Neural progenitor cell (in vitro differentiated cells): ENCODE results near the gene MARS2. TPM values are rescaled to one million over a fixed set of nuclear protein-coding genes. Genes with fewer than 3 reads are reported as not detected.
"Not testable (repeated sequence)": the region's sequence is repeated elsewhere in the genome, so short reads cannot be mapped to it uniquely, and the experiment has no call there.

Experiments used
- DNase-seq: peaks from one replicate; pipeline ENCODE4 v3.0.0-alpha.2; 2016; ENCODE audit warnings: low spot score
- H2AFZ ChIP-seq: fragments of 200-600 bp; sonication (generic); replicated peaks from 2 replicates; pipeline ENCODE4 v1.6.1; 2016; ENCODE audit warnings: antibody characterized with exemption
- H3F3A ChIP-seq: fragments of 200-600 bp; sonication (generic); 2 replicates; pipeline ENCODE4 v1.6.1; 2016; ENCODE audit warnings: antibody characterized with exemption, low read depth
- H3K27ac ChIP-seq: fragments of 200-600 bp; sonication (generic); 2 replicates; pipeline ENCODE4 v1.5.1; 2016; ENCODE audit warnings: mild to moderate bottlenecking
- H3K27me3 ChIP-seq: fragments of 200-600 bp; sonication (generic); 2 replicates; pipeline ENCODE4 v1.6.1; 2016; ENCODE audit warnings: mild to moderate bottlenecking, moderate library complexity
- H3K36me3 ChIP-seq: fragments of 200-600 bp; sonication (generic); 2 replicates; pipeline ENCODE4 v1.5.1; 2016
- H3K4me1 ChIP-seq: fragments of 200-600 bp; sonication (generic); 2 replicates; pipeline ENCODE4 v1.6.1; 2016; ENCODE audit warnings: mixed run types
- H3K4me2 ChIP-seq: fragments of 200-600 bp; sonication (generic); 2 replicates; pipeline ENCODE4 v1.6.1; 2016
- H3K4me3 ChIP-seq: fragments of 200-600 bp; sonication (generic); 2 replicates; pipeline ENCODE4 v1.5.1; 2016
- H3K79me2 ChIP-seq: fragments of 200-600 bp; sonication (generic); 2 replicates; pipeline ENCODE4 v1.6.1; 2016; ENCODE audit warnings: low read depth
- H3K9ac ChIP-seq: fragments of 200-600 bp; sonication (generic); 2 replicates; pipeline ENCODE4 v1.6.1; 2016
- H3K9me3 ChIP-seq: fragments of 200-600 bp; sonication (generic); 2 replicates; pipeline ENCODE4 v1.5.1; 2016; ENCODE audit warnings: low read depth
- H4K20me1 ChIP-seq: fragments of 200-600 bp; sonication (generic); 2 replicates; pipeline ENCODE4 v1.6.1; 2016; ENCODE audit warnings: low read depth
- H3K27ac Mint-ChIP-seq: 3 replicates; pipeline ENCODE4 v1.8.0; 2021; ENCODE audit warnings: mixed read lengths
- H3K27me3 Mint-ChIP-seq: 2 replicates; pipeline ENCODE4 v1.8.0; 2022; ENCODE audit warnings: low read depth, mild to moderate bottlenecking, inconsistent platforms, moderate library complexity, mixed read lengths; ENCODE audit not compliant: insufficient read depth
- H3K36me3 Mint-ChIP-seq: 3 replicates; pipeline ENCODE4 v1.8.0; 2021; ENCODE audit warnings: mixed read lengths
- H3K4me1 Mint-ChIP-seq: 3 replicates; pipeline ENCODE4 v1.8.0; 2021; ENCODE audit warnings: mixed read lengths
- H3K4me3 Mint-ChIP-seq: 3 replicates; pipeline ENCODE4 v1.8.0; 2021; ENCODE audit warnings: mild to moderate bottlenecking, moderate library complexity, mixed read lengths
- H3K9me3 Mint-ChIP-seq: 3 replicates; pipeline ENCODE4 v1.8.0; 2020; ENCODE audit warnings: mixed read lengths
- CTCF ChIP-seq: fragments of 200-600 bp; sonication (generic); IDR thresholded peaks from 2 replicates; pipeline ENCODE4 v1.5.1; 2017; ENCODE audit warnings: antibody characterized with exemption, mild to moderate bottlenecking
- EZH2 ChIP-seq: fragments of 200-600 bp; sonication (generic); IDR thresholded peaks from 2 replicates; pipeline ENCODE4 v1.6.1; 2017; ENCODE audit warnings: antibody characterized with exemption, mild to moderate bottlenecking, moderate library complexity
- EZH2phosphoT487 ChIP-seq: fragments of 200-600 bp; sonication (generic); IDR thresholded peaks from 2 replicates; pipeline ENCODE4 v1.6.1; 2017; ENCODE audit warnings: antibody characterized with exemption
- total RNA-seq: library from RNA; depleted of rRNA; stranded (reverse); fragments of >200 nt; gene quantifications from 2 replicates; pipeline ENCODE4 v1.2.3, GENCODE V29; 2015; ENCODE audit warnings: low replicate concordance

The MARS2 gene
- total RNA-seq, 1 donor from 2014 or later: 5.7 TPM

GRCh38 chr2:197677056-197677455, 28.1 kb upstream of the MARS2 start:
- Histone ChIP-seq H4K20me1 (no peaks in the 10 kb centered on the region), H2AFZ (no peak overlapping the region), H3K9me3 (no peaks in the 10 kb centered on the region), H3K27me3 (no peaks in the 10 kb centered on the region), H3K9ac (no peak overlapping the region), H3K4me3 (no peak overlapping the region), H3K27ac (no peak overlapping the region), H3K4me2 (no peak overlapping the region), H3K4me1 (peaks cover 31% of the 10 kb centered on the region), H3F3A (peaks cover 11% of the 10 kb centered on the region), H3K79me2 (no peaks in the 10 kb centered on the region), H3K36me3 (no peaks in the 10 kb centered on the region)
- Mint-ChIP-seq H3K36me3 (peaks cover 2% of the 10 kb centered on the region), H3K4me3 (no peak overlapping the region), H3K9me3 (no peaks in the 10 kb centered on the region), H3K27ac (peak overlapping the region; percentile 7), H3K27me3 (no peaks in the 10 kb centered on the region), H3K4me1 (peaks cover 38% of the 10 kb centered on the region)
- DNase-seq: no peak
- TF ChIP-seq EZH2phosphoT487: no peak
- TF ChIP-seq CTCF: no peak
- no peak for TF ChIP-seq EZH2

- Histone ChIP-seq H4K20me1 (no peaks in the 10 kb centered on the region), H3F3A (peaks cover 11% of the 10 kb centered on the region), H3K4me1 (peaks cover 31% of the 10 kb centered on the region), H3K79me2 (no peaks in the 10 kb centered on the region), H2AFZ (no peak overlapping the region), H3K4me3 (no peak overlapping the region), H3K9me3 (no peaks in the 10 kb centered on the region), H3K9ac (no peak overlapping the region), H3K27ac (no peak overlapping the region), H3K36me3 (no peaks in the 10 kb centered on the region), H3K4me2 (no peak overlapping the region), H3K27me3 (no peaks in the 10 kb centered on the region)
- H3K27ac Mint-ChIP-seq: peak overlapping the region; percentile 13
- TF ChIP-seq EZH2: no peak
- TF ChIP-seq EZH2phosphoT487: no peak
- TF ChIP-seq CTCF: no peak
- no peak for DNase-seq
- peaks cover 35% of the 10 kb centered on the region for H3K4me1 Mint-ChIP-seq
- H3K27me3 Mint-ChIP-seq: no peaks in the 10 kb centered on the region
- H3K4me3 Mint-ChIP-seq: no peak overlapping the region
- H3K36me3 Mint-ChIP-seq: peaks cover 2% of the 10 kb centered on the region
- no peaks in the 10 kb centered on the region for H3K9me3 Mint-ChIP-seq
Measured at GRCh38 chr2:197677483-197677882, 27.7 kb upstream of the MARS2 start.

DNA sequence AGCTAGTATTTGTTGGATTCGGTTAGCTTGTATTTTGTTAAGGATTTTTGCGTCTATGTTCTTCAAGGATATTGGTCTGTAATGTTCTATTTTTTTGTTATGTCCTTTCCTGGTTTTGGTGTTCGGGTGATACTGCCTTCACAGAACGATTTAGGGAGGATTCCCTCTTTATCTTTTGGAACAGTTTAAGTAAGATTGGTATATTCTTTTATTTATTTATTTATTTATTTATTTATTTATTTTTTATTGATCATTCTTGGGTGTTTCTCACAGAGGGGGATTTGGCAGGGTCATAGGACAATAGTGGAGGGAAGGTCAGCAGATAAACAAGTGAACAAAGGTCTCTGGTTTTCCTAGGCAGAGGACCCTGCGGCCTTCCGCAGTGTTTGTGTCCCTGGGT, 10.0 kb upstream of the MARS2 start:
- not testable (repeated sequence) for H3K79me2 ChIP-seq, H3K27me3 Mint-ChIP-seq, H3K4me2 ChIP-seq, H3K4me1 Mint-ChIP-seq, H3K27ac ChIP-seq, H3K36me3 ChIP-seq, DNase-seq, H3K9me3 ChIP-seq, H3K4me3 ChIP-seq, H2AFZ ChIP-seq, H3K27ac Mint-ChIP-seq, H3K4me1 ChIP-seq, H3K36me3 Mint-ChIP-seq, H3K27me3 ChIP-seq, H4K20me1 ChIP-seq, H3F3A ChIP-seq, H3K9ac ChIP-seq, H3K4me3 Mint-ChIP-seq
- peaks cover 16% of the 10 kb centered on the region for H3K9me3 Mint-ChIP-seq

DNA sequence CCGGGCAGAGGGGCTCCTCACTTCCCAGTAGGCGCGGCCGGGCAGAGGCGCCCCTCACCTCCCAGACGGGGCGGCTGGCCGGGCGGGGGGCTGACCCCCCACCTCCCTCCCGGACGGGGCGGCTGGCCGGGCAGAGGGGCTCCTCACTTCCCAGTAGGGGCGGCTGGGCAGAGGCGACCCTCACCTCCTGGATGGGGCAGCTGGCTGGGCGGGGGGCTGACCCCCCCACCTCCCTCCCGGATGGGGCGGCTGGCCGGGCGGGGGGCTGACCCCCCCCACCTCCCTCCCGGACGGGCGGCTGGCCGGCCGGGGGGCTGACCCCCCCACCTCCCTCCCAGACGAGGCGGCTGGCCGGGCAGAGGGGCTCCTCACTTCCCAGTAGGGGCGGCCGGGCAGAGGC, 9.2 kb upstream of the MARS2 start:
- not testable (repeated sequence) for H3K27me3 ChIP-seq, H3K79me2 ChIP-seq, H3K9ac ChIP-seq, H2AFZ ChIP-seq, H3F3A ChIP-seq, H3K4me3 Mint-ChIP-seq, H3K4me2 ChIP-seq, H3K4me1 Mint-ChIP-seq, H4K20me1 ChIP-seq, H3K4me1 ChIP-seq, H3K27me3 Mint-ChIP-seq, H3K27ac Mint-ChIP-seq, H3K4me3 ChIP-seq, DNase-seq, H3K27ac ChIP-seq, H3K36me3 ChIP-seq, H3K36me3 Mint-ChIP-seq, H3K9me3 ChIP-seq
- peaks cover 16% of the 10 kb centered on the region for H3K9me3 Mint-ChIP-seq

- H3K36me3 Mint-ChIP-seq, H3K27me3 Mint-ChIP-seq, H3K9me3 ChIP-seq, H3K79me2 ChIP-seq, H3K4me3 ChIP-seq, H3K36me3 ChIP-seq, H3K27ac Mint-ChIP-seq, H4K20me1 ChIP-seq, H3K27me3 ChIP-seq, H3K27ac ChIP-seq, H3K4me3 Mint-ChIP-seq, H3K9ac ChIP-seq, DNase-seq, H3K4me1 ChIP-seq, H3K4me2 ChIP-seq, H3F3A ChIP-seq, H2AFZ ChIP-seq, H3K4me1 Mint-ChIP-seq: not testable (repeated sequence)
- H3K9me3 Mint-ChIP-seq: peaks cover 16% of the 10 kb centered on the region
Measured at GRCh38 chr2:197696571-197696970, 8.6 kb upstream of the MARS2 start.

DNA sequence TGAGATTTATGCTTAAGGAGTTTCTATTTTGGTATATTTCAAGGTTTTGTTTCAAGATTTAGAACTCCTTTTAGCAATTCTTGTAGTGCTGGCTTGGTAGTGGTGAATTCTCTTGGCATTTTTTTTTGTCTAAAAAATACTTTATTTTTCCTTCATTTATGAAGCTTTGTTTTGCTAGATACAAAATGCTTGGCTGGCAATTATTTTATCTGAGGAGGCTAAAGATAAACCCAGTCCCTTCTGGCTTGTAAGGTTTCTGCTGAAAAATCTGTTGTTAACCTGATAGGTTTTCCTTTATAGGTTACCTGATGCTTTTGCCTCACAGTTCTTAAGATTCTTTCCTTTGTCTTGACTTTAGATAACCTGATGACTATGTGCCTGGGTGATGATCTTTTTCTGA, 5.4 kb upstream of the MARS2 start:
- H3K4me3 ChIP-seq, H3K79me2 ChIP-seq, H3K4me3 Mint-ChIP-seq, H3K36me3 ChIP-seq, H4K20me1 ChIP-seq, H3K36me3 Mint-ChIP-seq, H2AFZ ChIP-seq, H3K27ac ChIP-seq, H3K27ac Mint-ChIP-seq, H3K27me3 Mint-ChIP-seq, H3K4me1 Mint-ChIP-seq, H3F3A ChIP-seq, H3K4me1 ChIP-seq, H3K27me3 ChIP-seq, H3K9me3 ChIP-seq, H3K4me2 ChIP-seq, DNase-seq, H3K9ac ChIP-seq: not testable (repeated sequence)
- H3K9me3 Mint-ChIP-seq: peaks cover 11% of the 10 kb centered on the region
